HepG2 (cell line): ENCODE data around the gene PIEZO2. TPM values are rescaled to one million over a fixed set of nuclear protein-coding genes. Genes with fewer than 3 reads are reported as not detected.
A peak's percentile ranks its signal among the peaks of the same experiment; 100 is the strongest.

Source experiments
- ELF3 ChIP-seq: IDR thresholded peaks from 2 replicates; pipeline ENCODE4 v1.6.1; 2016; ENCODE audit warnings: missing genetic modification reagents, missing compliant biosample characterization
- EP300 ChIP-seq, 3 experiments: sonication (generic) in 1 of 3; formaldehyde crosslinking in 1 of 3; IDR thresholded peaks; 2 replicates each; pipeline versions ENCODE4 v1.5.1 to v1.6.1; 2011 to 2020; ENCODE audit warnings: low read depth in 2 of 3, low read length in 2 of 3, borderline replicate concordance in 1 of 3, improper control_type of control experiment in 1 of 3, mild to moderate bottlenecking in 1 of 3, missing genetic modification reagents in 1 of 3, moderate library complexity in 1 of 3
- EZH2 ChIP-seq: conservative IDR thresholded peaks from 2 replicates; pipeline ENCODE4 v1.6.1; 2012; ENCODE audit warnings: mild to moderate bottlenecking, low read depth, low read length, moderate library complexity
- IRX3 ChIP-seq: sonication (generic); formaldehyde crosslinking; IDR thresholded peaks from 2 replicates; pipeline ENCODE4 v1.8.1; 2023; ENCODE audit warnings: mild to moderate bottlenecking, low read depth, missing genetic modification reagents, borderline replicate concordance
- MED1 ChIP-seq: sonication (generic); formaldehyde crosslinking; IDR thresholded peaks from 2 replicates; pipeline ENCODE4 v1.4.0; 2020; ENCODE audit warnings: missing genetic modification reagents
- MTF1 ChIP-seq: sonication (generic); formaldehyde crosslinking; IDR thresholded peaks from 2 replicates; pipeline ENCODE4 v1.5.0; 2020; ENCODE audit warnings: missing genetic modification reagents
- NFYB ChIP-seq: sonication (generic); formaldehyde crosslinking; IDR thresholded peaks from 2 replicates; pipeline ENCODE4 v1.4.0; 2020; ENCODE audit warnings: missing genetic modification reagents
- NR2F2 ChIP-seq: IDR thresholded peaks from 2 replicates; pipeline ENCODE4 v1.6.1; 2012; ENCODE audit warnings: low read depth, inconsistent platforms, borderline replicate concordance
- PATZ1 ChIP-seq: sonication (generic); formaldehyde crosslinking; IDR thresholded peaks from 2 replicates; pipeline ENCODE4 v1.4.0; 2020; ENCODE audit warnings: missing genetic modification reagents
- RARA ChIP-seq: IDR thresholded peaks from 2 replicates; pipeline ENCODE4 v1.6.1; 2016; ENCODE audit warnings: missing genetic modification reagents, missing compliant biosample characterization
- RFXANK ChIP-seq: IDR thresholded peaks from 2 replicates; pipeline ENCODE4 v1.6.1; 2016
- SIX1 ChIP-seq: sonication (generic); formaldehyde crosslinking; IDR thresholded peaks from 2 replicates; pipeline ENCODE4 v1.4.0; 2020; ENCODE audit warnings: missing genetic modification reagents, borderline replicate concordance
- SIX4 ChIP-seq: sonication (generic); formaldehyde crosslinking; IDR thresholded peaks from 2 replicates; pipeline ENCODE4 v1.4.0; 2020; ENCODE audit warnings: missing genetic modification reagents
- SOX5 ChIP-seq: IDR thresholded peaks from 2 replicates; pipeline ENCODE4 v1.6.1; 2016; ENCODE audit warnings: borderline replicate concordance
- SRSF1 ChIP-seq: fragments of 200-400 bp; formaldehyde crosslinking; optimal IDR thresholded peaks from 2 replicates; pipeline ENCODE3; 2017; ENCODE audit warnings: mild to moderate bottlenecking, low read depth, low read length, moderate library complexity
- TAF1 ChIP-seq: sonication (generic); formaldehyde crosslinking; IDR thresholded peaks from 2 replicates; pipeline ENCODE4 v1.4.0; 2020; ENCODE audit warnings: missing genetic modification reagents
- TBX2 ChIP-seq: sonication (generic); formaldehyde crosslinking; IDR thresholded peaks from 2 replicates; pipeline ENCODE4 v1.5.0; 2020; ENCODE audit warnings: missing genetic modification reagents, mild to moderate bottlenecking, borderline replicate concordance
- ZBTB20 ChIP-seq: sonication (generic); formaldehyde crosslinking; IDR thresholded peaks from 2 replicates; pipeline ENCODE4 v1.8.1; 2023; ENCODE audit warnings: missing genetic modification reagents, low read depth, mild to moderate bottlenecking, borderline replicate concordance
- ZFP41 ChIP-seq: sonication (generic); formaldehyde crosslinking; IDR thresholded peaks from 2 replicates; pipeline ENCODE4 v1.4.0; 2020; ENCODE audit warnings: mild to moderate bottlenecking, missing genetic modification reagents, borderline replicate concordance
- ZNF124 ChIP-seq: sonication (generic); formaldehyde crosslinking; IDR thresholded peaks from 2 replicates; pipeline ENCODE4 v1.4.0; 2020; ENCODE audit warnings: missing genetic modification reagents
- ZNF280B ChIP-seq: sonication (generic); formaldehyde crosslinking; IDR thresholded peaks from 2 replicates; pipeline ENCODE4 v1.5.0; 2020; ENCODE audit warnings: missing genetic modification reagents, mild to moderate bottlenecking, borderline replicate concordance
- ZNF3 ChIP-seq: IDR thresholded peaks from 2 replicates; pipeline ENCODE4 v1.7.0; 2017; ENCODE audit warnings: inconsistent platforms
- ZNF652 ChIP-seq: IDR thresholded peaks from 2 replicates; pipeline ENCODE4 v1.6.1; 2016; ENCODE audit warnings: low read depth, borderline replicate concordance
- ZNF816 ChIP-seq: sonication (generic); formaldehyde crosslinking; IDR thresholded peaks from 2 replicates; pipeline ENCODE4 v1.8.0; 2022; ENCODE audit warnings: missing genetic modification reagents, mild to moderate bottlenecking, borderline replicate concordance
- polyA plus RNA-seq, 8 experiments: library from polyadenylated mRNA; depleted of rRNA in 3 of 8; stranded (reverse) in 7 of 8; unstranded in 1 of 8; fragments of >200 nt; fragmentation: Illumina TruSeq in 4 of 8; extraction: Trizol in 4 of 8; gene quantifications; 2 replicates each; pipeline versions ENCODE4 v1.2.1 to v1.2.3, GENCODE V29; 2011 to 2016; ENCODE audit warnings: low read depth in 4 of 8, missing spikeins in 1 of 8, mixed read lengths in 1 of 8; ENCODE audit not compliant: insufficient read depth in 1 of 8
- total RNA-seq, 5 experiments: library from RNA; depleted of rRNA; stranded (reverse); fragments of >200 nt; fragmentation: Illumina TruSeq; extraction: Trizol; gene quantifications; 2 replicates each; pipeline ENCODE4 v1.2.3, GENCODE V29; 2016; ENCODE audit warnings: low read depth in 1 of 5
- TF ChIP-seq, protein P1 (sequence below): sonication (generic); IDR thresholded peaks from 2 replicates; pipeline ENCODE4 v1.6.1; 2016; ENCODE audit warnings: low read depth, borderline replicate concordance

PIEZO2 gene
- total and polyA plus RNA-seq, 2 of the 13 experiments (the other 11 are each of a cell fraction or from before 2014, with no cell fraction given), result 15.2 to 27.2 TPM

- no peak for TF ChIP-seq ZBTB20
- no peak for TF ChIP-seq ZNF124
- TF ChIP-seq ZNF280B (CRISPR knock-in tag), result no peak
- TF ChIP-seq ELF3, result 0 out of 2 replicates have a peak, but pooled peaks have one; percentile 10
- TF ChIP-seq MTF1, result peak; percentile 84; the same call in 1 of the 2 replicates
- no peak for TF ChIP-seq ZFP41 (CRISPR knock-in tag)
- TF ChIP-seq, protein P1, sequence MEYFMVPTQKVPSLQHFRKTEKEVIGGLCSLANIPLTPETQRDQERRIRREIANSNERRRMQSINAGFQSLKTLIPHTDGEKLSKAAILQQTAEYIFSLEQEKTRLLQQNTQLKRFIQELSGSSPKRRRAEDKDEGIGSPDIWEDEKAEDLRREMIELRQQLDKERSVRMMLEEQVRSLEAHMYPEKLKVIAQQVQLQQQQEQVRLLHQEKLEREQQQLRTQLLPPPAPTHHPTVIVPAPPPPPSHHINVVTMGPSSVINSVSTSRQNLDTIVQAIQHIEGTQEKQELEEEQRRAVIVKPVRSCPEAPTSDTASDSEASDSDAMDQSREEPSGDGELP, result no peak; the same call in 1 of the 2 replicates
- no peak for TF ChIP-seq IRX3 (CRISPR knock-in tag)
- no peak for TF ChIP-seq SRSF1
- TF ChIP-seq EZH2, result no peak
- peak; percentile 21; the same call in 1 of the 2 replicates for TF ChIP-seq SOX5 (CRISPR knock-in tag)
- no peak for TF ChIP-seq NFYB
- no peak for TF ChIP-seq RFXANK (CRISPR knock-in tag)
- TF ChIP-seq PATZ1 (CRISPR knock-in tag), result peak; percentile 70
- peak; percentile 44; the same call in 1 of the 2 replicates for TF ChIP-seq NR2F2
- TF ChIP-seq RARA (CRISPR knock-in tag), result peak; percentile 35; the same call in 1 of the 2 replicates
- no peak for TF ChIP-seq SIX1 (CRISPR knock-in tag)
- TF ChIP-seq EP300 (IDR thresholded peaks at IDR 0.05; ENCODE audit: low read depth in 2 of 2, low read length in 2 of 2), result 0 out of 4 replicates have a peak, but pooled peaks of 1 of the 2 experiments have one; percentile 12
- no peak for TF ChIP-seq EP300 (CRISPR knock-in tag; IDR thresholded peaks at IDR 0.05; ENCODE audit: borderline replicate concordance)
- no peak for TF ChIP-seq ZNF652 (CRISPR knock-in tag)
- no peak for TF ChIP-seq SIX4
- TF ChIP-seq MED1 (CRISPR knock-in tag), result 0 out of 2 replicates have a peak, but pooled peaks have one; percentile 23
- no peak for TF ChIP-seq TAF1 (CRISPR knock-in tag)
- peak; percentile 83 for TF ChIP-seq ZNF3 (CRISPR knock-in tag)
- TF ChIP-seq ZNF816, result no peak
- no peak for TF ChIP-seq TBX2 (CRISPR knock-in tag)
These were observed 232.5 kb downstream of the PIEZO2 start (continued) for GRCh38 chr18:10916865-10917264.
